HG02588 (cell line): ENCODE data around the gene PARM1.
A peak's percentile ranks its signal among the peaks of the same experiment; 100 is the strongest.

Source experiments
- ATAC-seq: cut with Tn5 transposase; IDR thresholded peaks from one replicate; pipeline ENCODE4 v1.9.1; 2021; ENCODE audit warnings: mild to moderate bottlenecking, moderate library complexity; ENCODE audit not compliant: unreplicated experiment

Gene PARM1

GRCh38 chr4:75028196-75028854 is 95.4 kb downstream of the PARM1 start:
- no peak for ATAC-seq

- no peak for ATAC-seq
Observed at GRCh38 chr4:75030028-75030427, 97.1 kb downstream of the PARM1 start.

GRCh38 chr4:75030649-75031235 is 97.8 kb downstream of the PARM1 start:
- ATAC-seq = no peak

DNA sequence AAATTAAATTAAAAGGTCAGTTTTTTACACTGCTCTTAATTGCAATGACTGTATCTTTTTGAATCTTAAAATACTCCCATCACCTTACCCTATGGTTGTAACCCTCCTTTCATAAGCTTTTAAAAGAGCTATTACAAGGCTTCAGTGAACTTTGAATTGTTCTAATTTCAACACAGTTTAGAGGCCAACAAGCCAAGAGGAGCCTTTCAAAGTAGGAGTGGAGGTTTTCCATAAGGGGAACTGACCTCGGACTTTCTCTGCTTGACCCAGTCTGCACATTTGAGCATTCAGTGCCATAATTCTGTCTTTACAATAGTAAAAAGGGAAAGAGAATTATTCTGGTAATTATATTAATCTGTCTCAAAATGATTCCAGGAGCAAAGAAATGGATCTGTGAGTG is 98.9 kb downstream of the PARM1 start:
- ATAC-seq = no peak

- ATAC-seq = no peak
Observed at GRCh38 chr4:75034523-75034922, 101.6 kb downstream of the PARM1 start.

DNA sequence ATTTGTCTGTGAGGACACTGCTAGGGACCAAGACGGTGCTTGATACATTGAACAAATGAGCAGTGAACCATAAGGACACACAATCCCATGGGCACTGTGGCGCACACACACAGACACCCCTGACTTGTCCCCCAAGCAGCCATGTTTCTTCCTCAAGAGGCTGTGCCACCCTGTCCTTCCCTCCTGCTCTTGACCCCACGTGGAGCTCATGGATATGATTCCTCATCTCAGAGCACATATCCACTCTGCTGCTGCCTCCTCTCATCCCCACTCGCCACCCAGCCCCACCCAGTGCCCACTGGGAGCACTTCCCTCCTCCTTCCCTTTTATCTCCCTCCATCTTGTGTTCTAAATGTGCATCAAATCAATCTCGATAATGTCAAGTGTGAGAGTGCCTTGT is 102.4 kb downstream of the PARM1 start:
- no peak for ATAC-seq

DNA sequence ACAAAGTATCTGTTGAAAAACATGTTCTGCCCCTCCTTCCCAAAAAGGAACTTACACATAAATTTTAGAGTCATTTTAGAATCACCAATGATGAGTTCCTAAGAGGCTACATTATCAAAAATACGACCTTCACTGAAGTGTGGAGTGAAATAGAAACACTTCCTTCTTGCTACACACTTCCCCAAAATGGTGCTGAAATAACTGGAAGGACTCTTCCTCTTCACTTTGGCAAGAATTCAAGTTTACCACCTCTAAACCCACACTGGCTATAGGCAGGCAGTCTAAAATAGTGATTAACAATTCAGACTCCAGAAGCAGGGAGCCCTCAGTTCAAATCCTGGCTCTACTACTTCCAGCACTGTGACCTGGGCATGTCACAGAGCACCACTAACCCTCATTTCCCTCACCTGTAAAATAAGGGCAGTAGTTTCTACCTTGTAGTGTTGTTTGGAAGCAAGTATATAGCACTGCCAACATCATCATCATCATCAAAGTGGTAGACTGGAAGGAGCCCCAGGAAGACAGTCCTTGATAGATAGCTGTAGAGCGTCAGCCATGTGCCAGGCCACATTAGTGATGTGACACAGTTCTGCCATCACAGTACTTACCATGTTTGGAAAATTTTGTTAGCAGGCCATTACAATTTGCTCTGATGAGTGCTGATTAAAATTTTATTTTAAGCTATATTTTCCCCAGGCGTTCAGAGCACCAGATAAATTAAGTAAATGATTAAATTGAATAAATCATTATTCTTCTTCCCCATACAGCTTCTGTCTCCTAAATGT is 103.3 kb downstream of the PARM1 start:
- ATAC-seq = no peak

DNA sequence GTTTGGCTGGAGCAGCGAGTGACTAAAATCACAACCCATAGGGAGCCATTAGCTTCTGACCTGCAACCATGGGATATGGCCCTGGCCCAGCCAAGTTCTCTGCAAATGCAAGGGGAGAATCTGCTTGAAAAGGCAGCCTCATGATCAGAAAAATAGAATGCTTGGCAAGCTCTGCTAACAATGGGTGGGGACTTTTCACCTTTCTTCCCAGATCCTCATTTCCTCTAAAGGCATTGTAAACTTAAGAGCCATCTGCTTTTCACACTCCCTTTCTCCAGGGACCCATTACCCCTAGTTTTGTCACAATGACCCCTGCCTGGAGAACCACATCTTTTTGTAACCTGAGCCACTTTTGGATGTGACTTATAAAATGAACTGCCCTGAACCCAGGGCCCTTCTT is 104.3 kb downstream of the PARM1 start:
- peak; percentile 61 for ATAC-seq

DNA sequence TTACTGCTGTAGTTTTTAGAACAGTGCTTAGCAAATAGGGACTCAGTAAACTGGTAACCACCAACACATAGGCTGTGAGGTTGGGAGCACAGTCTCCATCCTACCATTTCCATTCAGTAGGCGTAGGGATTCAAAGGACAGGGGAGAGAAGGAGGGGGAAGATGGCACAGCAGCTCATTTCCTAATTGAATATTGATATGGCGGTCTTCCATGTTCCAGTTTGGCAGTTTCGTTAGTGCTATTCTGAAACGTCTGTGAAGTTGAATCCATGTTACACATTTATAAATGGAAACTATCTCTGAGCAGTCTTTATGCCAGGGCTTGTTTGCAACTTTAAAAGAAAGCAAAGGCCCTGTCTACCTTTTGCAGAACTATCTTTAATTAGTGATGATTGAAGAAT is 105.5 kb downstream of the PARM1 start:
- no peak for ATAC-seq

DNA sequence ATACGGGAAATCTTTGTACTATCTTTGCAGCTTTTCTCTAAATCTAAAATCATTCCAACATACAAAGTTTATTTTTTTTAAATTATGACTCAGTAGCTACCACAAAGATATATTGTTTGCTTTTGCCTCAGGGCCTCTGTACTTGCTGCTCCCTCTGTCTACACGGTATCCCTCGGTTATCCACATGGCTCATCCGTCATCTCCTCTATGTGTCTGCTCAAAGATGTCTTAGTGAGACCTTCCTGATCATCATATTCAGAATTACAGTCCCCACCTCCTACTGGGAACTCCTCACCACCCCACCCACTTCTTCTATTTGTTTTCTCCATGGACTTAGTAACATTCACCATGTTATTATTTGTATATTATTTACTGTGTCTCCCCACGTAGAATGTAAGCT is 107.8 kb downstream of the PARM1 start:
- ATAC-seq = no peak

DNA sequence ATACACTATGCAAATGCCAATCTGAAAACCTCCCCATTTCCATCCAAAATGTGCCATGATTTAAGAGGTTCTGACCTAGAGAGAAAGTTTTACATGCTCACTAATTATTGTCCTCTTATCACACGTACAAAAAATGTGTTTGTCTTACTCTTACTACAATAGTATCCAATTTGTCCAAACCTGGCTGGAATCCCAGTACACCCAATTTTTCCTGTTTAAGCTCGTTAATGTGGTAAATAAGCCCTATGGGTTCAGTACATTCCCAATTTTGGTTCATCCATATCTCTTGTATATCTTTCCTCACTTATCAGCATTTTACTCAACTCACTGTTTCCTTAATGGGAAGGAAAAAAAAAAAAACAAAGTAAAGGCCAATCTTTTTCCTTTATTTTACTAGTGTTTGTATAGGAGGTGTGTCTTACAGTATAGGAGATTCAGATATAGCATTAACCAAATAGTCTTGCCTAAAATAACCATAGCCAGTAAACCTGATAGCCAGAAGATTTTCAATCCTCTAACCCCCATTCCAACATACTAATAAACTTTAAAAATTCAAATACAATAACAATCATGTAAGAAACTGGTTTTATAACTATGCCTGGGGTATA is 109.8 kb downstream of the PARM1 start:
- no peak for ATAC-seq

- ATAC-seq = no peak
Observed at GRCh38 chr4:75046226-75046625, 113.3 kb downstream of the PARM1 start.

- ATAC-seq = no peak
Observed at GRCh38 chr4:75046641-75047040, 113.7 kb downstream of the PARM1 start.

DNA sequence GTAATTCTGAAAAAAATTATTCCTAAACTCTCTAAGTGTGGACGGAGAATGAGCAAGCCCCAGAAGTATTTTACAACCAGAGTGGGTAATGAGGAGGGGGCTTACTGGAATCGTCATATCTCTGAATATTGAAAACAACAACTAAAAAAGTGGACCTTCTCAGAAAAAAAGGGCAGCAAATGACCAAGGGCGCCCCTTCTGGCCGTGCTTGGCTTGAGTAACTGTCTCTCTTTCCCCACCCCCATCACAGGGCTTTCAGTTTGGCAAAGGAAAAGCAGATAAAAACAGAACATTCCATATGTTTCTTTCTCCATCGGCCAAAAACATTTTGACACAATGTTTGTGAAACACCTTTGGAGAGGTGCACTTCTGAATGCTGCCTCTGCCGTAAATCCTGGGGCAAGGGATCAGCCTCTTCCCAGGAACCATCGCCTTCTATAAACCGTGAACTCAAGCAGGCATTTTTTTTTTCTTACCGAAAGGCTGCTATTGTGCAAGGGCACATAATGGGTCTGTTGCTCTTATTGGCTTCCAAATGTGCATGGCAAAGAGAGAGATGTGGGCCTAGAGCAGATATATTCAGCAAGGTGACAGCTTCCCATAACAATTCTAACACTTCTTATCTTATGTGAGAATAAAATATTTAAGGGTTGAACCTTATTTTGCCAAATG is 115.4 kb downstream of the PARM1 start:
- ATAC-seq = no peak

GRCh38 chr4:75051431-75051830 is 118.5 kb downstream of the PARM1 start:
- no peak for ATAC-seq

- no peak for ATAC-seq
Observed at GRCh38 chr4:75053352-75053751, 120.4 kb downstream of the PARM1 start.

GRCh38 chr4:75054078-75054477 is 121.2 kb downstream of the PARM1 start:
- no peak for ATAC-seq

GRCh38 chr4:75056277-75056676 is 123.4 kb downstream of the PARM1 start:
- no peak for ATAC-seq

DNA sequence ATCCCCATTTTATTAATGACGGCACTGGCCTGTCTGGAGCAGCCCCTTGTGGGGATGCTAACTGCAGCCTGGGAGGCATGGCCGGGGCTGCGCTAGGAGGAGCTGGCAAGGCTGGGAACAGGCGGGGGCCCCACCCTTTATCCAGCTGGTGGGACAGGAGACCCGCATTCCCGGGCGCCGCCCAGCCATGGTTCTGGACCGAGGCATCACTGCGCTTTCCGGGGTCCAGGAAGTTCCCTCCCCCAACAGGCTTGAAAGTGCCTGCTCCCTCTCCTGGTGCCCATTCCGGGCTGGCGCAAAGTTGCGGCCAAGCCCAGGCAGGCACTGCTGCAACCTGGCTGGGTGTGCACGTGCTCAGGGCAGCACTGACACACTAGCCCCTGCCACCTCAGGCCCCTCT is 124.5 kb downstream of the PARM1 start:
- no peak for ATAC-seq

- no peak for ATAC-seq
Observed at GRCh38 chr4:75058486-75058885, 125.6 kb downstream of the PARM1 start.

DNA sequence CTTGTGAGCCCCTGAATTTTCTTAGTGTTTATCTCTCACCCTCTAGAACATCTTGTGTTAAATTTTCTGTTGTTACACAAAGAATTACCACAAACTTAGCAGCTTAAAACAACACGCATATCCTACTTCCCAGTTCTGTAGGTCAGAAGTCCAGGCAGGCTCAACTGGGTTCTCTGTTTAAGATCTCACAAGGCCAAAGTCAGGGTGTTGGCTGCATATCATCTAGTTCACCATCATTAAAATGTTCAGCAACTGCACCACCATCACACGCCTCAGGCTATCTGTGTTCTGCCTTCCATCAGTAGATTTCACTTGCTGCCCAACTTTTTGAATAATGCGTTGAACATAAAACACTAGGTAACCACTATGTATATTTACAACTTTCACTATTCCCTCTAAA is 130.5 kb downstream of the PARM1 start:
- no peak for ATAC-seq
